ENCODE data around the gene EVC2.

Gene EVC2

GRCh38 chr4:5708449-5709206, at the start of gene EVC2:
TSS of gene EVC2 (minus strand) at chr4:5708559. CDS start at chr4:5708513, 46 bp downstream.
- DNase-seq = peak; percentile 80
- H3K4me1 Mint-ChIP-seq = peaks cover 48% of the 10 kb centered on the region
- peaks cover 15% of the 10 kb centered on the region for H3K9me3 Mint-ChIP-seq
- H3K27me3 Mint-ChIP-seq (ENCODE audit: low read depth, poor library complexity) = peaks cover 23% of the 10 kb centered on the region
- no peak for TF ChIP-seq CTCF (IDR thresholded peaks at IDR 0.05)
- peak within 1 kb of the TSS; percentile 80 for H3K4me3 Mint-ChIP-seq
- peaks cover 42% of the 10 kb centered on the region for H3K36me3 Mint-ChIP-seq (ENCODE audit: low read depth)
- H3K27ac Mint-ChIP-seq = no peak within 1 kb of the TSS

GRCh38 chr4:5757954-5758353, 49.6 kb upstream of the EVC2 start:
- H3K27me3 Mint-ChIP-seq (ENCODE audit: low read depth, poor library complexity) = peaks cover 4% of the 10 kb centered on the region
- peaks cover 4% of the 10 kb centered on the region for H3K4me1 Mint-ChIP-seq
- TF ChIP-seq CTCF (IDR thresholded peaks at IDR 0.05) = no peak
- no peaks in the 10 kb centered on the region for H3K9me3 Mint-ChIP-seq
- peaks cover 49% of the 10 kb centered on the region for H3K36me3 Mint-ChIP-seq (ENCODE audit: low read depth)
- no peak overlapping the region for H3K27ac Mint-ChIP-seq
- H3K4me3 Mint-ChIP-seq = no peak overlapping the region
- DNase-seq = no peak

GRCh38 chr4:5757536-5757935, 49.2 kb upstream of the EVC2 start:
- H3K27ac Mint-ChIP-seq = no peak overlapping the region
- H3K9me3 Mint-ChIP-seq = no peaks in the 10 kb centered on the region
- no peak overlapping the region for H3K4me3 Mint-ChIP-seq
- TF ChIP-seq CTCF (IDR thresholded peaks at IDR 0.05) = no peak
- peaks cover 8% of the 10 kb centered on the region for H3K4me1 Mint-ChIP-seq
- no peak for DNase-seq
- peaks cover 49% of the 10 kb centered on the region for H3K36me3 Mint-ChIP-seq (ENCODE audit: low read depth)
- H3K27me3 Mint-ChIP-seq (ENCODE audit: low read depth, poor library complexity) = peaks cover 6% of the 10 kb centered on the region

- DNase-seq = no peak
- TF ChIP-seq CTCF (IDR thresholded peaks at IDR 0.05) = no peak
- H3K9me3 Mint-ChIP-seq = no peaks in the 10 kb centered on the region
- peaks cover 12% of the 10 kb centered on the region for H3K4me1 Mint-ChIP-seq
- H3K36me3 Mint-ChIP-seq (ENCODE audit: low read depth) = peaks cover 49% of the 10 kb centered on the region
- H3K27me3 Mint-ChIP-seq (ENCODE audit: low read depth, poor library complexity) = peaks cover 7% of the 10 kb centered on the region
- H3K27ac Mint-ChIP-seq = no peak overlapping the region
- no peak overlapping the region for H3K4me3 Mint-ChIP-seq
Observed at GRCh38 chr4:5757091-5757490, 48.7 kb upstream of the EVC2 start.

- H3K9me3 Mint-ChIP-seq = no peaks in the 10 kb centered on the region
- H3K4me1 Mint-ChIP-seq = peaks cover 20% of the 10 kb centered on the region
- TF ChIP-seq CTCF (IDR thresholded peaks at IDR 0.05) = no peak
- DNase-seq = no peak
- no peak overlapping the region for H3K4me3 Mint-ChIP-seq
- H3K36me3 Mint-ChIP-seq (ENCODE audit: low read depth) = peaks cover 49% of the 10 kb centered on the region
- H3K27ac Mint-ChIP-seq = no peak overlapping the region
- peaks cover 7% of the 10 kb centered on the region for H3K27me3 Mint-ChIP-seq (ENCODE audit: low read depth, poor library complexity)
Observed at GRCh38 chr4:5756271-5756670, 47.9 kb upstream of the EVC2 start.

GRCh38 chr4:5755679-5756078, 47.3 kb upstream of the EVC2 start:
- Mint-ChIP-seq H3K36me3 (ENCODE audit: low read depth) (peaks cover 49% of the 10 kb centered on the region), H3K4me3 (no peak overlapping the region), H3K4me1 (peaks cover 25% of the 10 kb centered on the region), H3K27me3 (ENCODE audit: low read depth, poor library complexity) (peaks cover 7% of the 10 kb centered on the region), H3K9me3 (no peaks in the 10 kb centered on the region), H3K27ac (peak overlapping the region; percentile 36)
- no peak for TF ChIP-seq CTCF (IDR thresholded peaks at IDR 0.05)
- DNase-seq = no peak
